ENCODE measurements around the gene AOAH.

DNA sequence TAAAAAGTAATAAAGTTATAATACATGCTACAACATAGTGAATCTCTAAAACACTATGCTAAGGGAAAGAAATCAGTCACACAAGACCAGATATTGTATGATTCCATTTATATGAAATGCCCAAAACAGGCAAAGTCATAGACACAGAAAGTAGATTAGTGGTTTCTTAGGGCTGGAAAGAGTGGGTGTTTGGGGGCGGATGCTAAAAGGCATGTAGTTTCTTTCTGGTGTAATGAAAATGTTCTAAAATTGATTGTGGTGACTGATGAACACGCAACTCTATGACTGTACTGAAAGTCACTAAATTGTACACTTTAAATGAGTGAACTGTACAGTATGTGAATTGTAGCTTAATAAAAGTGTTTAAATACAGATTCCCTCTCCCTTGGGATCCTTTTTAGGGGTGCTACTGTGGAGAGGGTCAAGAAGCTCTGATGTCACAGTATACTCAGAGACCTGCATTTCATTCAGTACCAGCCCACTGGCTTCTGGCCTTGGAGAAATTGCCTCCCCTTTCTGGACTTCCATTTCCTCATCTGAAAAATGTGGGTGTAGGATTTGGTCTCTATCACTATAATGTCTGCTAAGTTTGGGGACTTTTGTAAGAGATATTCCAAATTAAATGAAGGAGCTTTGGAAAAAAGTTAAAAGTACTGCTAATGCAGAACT is 46.4 kb downstream of the AOAH start:
- TF ChIP-seq, protein P1, sequence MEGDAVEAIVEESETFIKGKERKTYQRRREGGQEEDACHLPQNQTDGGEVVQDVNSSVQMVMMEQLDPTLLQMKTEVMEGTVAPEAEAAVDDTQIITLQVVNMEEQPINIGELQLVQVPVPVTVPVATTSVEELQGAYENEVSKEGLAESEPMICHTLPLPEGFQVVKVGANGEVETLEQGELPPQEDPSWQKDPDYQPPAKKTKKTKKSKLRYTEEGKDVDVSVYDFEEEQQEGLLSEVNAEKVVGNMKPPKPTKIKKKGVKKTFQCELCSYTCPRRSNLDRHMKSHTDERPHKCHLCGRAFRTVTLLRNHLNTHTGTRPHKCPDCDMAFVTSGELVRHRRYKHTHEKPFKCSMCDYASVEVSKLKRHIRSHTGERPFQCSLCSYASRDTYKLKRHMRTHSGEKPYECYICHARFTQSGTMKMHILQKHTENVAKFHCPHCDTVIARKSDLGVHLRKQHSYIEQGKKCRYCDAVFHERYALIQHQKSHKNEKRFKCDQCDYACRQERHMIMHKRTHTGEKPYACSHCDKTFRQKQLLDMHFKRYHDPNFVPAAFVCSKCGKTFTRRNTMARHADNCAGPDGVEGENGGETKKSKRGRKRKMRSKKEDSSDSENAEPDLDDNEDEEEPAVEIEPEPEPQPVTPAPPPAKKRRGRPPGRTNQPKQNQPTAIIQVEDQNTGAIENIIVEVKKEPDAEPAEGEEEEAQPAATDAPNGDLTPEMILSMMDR (IDR thresholded peaks at IDR 0.05; ENCODE audit: extremely low read depth in 1 of 2, insufficient read depth in 1 of 2, low read depth in 1 of 2, low read length in 2 of 2) = no peak
- TF ChIP-seq FOS (IDR thresholded peaks at IDR 0.05; ENCODE audit: borderline replicate concordance, insufficient read depth, low read length) (no peak), POLR2A (IDR thresholded peaks at IDR 0.05; ENCODE audit: low read depth, low read length) (no peak), POLR2AphosphoS5 (IDR thresholded peaks at IDR 0.05; ENCODE audit: insufficient read depth, low read depth, low read length) (no peak), JUN (IDR thresholded peaks at IDR 0.05; ENCODE audit: borderline replicate concordance, insufficient read depth, insufficient read length, low read depth) (no peak), MYC (IDR thresholded peaks at IDR 0.05; ENCODE audit: low read depth, low read length) (no peak)

Data from endothelial cell of umbilical vein (primary cell).